K562 (cell line): ENCODE measurements around the gene LRIT3. TPM values are rescaled to one million over a fixed set of nuclear protein-coding genes. Genes with fewer than 3 reads are reported as not detected.

ENCODE experiments used
- REST ChIP-seq, 2 experiments: fragments of 450-650 bp; formaldehyde crosslinking in 1 of 2; IDR thresholded peaks; 2 replicates each; pipeline versions ENCODE4 v1.4.0 to v1.6.1; 2014 to 2020; ENCODE audit warnings: mild to moderate bottlenecking in 2 of 2, borderline replicate concordance in 1 of 2, low read depth in 1 of 2
- ZNF57 ChIP-seq: fragments of 450-650 bp; formaldehyde crosslinking; IDR thresholded peaks from 2 replicates; pipeline ENCODE4 v1.4.0; 2020; ENCODE audit warnings: mild to moderate bottlenecking, moderate library complexity
- polyA plus RNA-seq, 8 experiments: library from polyadenylated mRNA; depleted of rRNA in 4 of 8; stranded (reverse) in 5 of 8; unstranded in 3 of 8; fragments of >200 nt; fragmentation: Nextera tagmentation in 2 of 8; fragmentation: Illumina TruSeq in 1 of 8; extraction: Ambion mirVana in 2 of 8; extraction: Trizol in 1 of 8; gene quantifications; 2 replicates each; pipeline versions ENCODE4 v1.2.1 to v1.2.3, GENCODE V29; 2011 to 2014; ENCODE audit warnings: inconsistent platforms in 1 of 8, missing spikeins in 1 of 8
- total RNA-seq, 7 experiments: library from RNA; depleted of rRNA in 6 of 7; stranded (reverse); fragments of >200 nt in 6 of 7; fragmentation: Illumina TruSeq in 2 of 7; extraction: Trizol in 2 of 7; gene quantifications; 2 replicates each; pipeline versions ENCODE4 v1.2.1 to v1.2.3, GENCODE V29; 2011 to 2021; ENCODE audit warnings: low replicate concordance in 1 of 7

LRIT3 gene
- total and polyA plus RNA-seq, 9 of the 15 experiments (the other 6 are each of a cell fraction or from before 2014, with no cell fraction given): 0.04 to 0.10 (median 0.04) TPM; not detected in 4

- peak; percentile 67; the same call in 1 of the 2 replicates for TF ChIP-seq REST (IDR thresholded peaks at IDR 0.05; ENCODE audit: borderline replicate concordance)
- TF ChIP-seq REST (CRISPR knock-in tag; IDR thresholded peaks at IDR 0.05; ENCODE audit: low read depth): no peak
- TF ChIP-seq ZNF57: no peak
Observed at GRCh38 chr4:109826719-109827118, 21.2 kb upstream of the LRIT3 start (continued).
